Liver (tissue), 3 donors: ENCODE measurements around the gene EPB41L1.

ENCODE experiments used
- ATF3 ChIP-seq: IDR thresholded peaks from 2 replicates; pipeline ENCODE4 v1.6.1; 2016; ENCODE audit warnings: antibody characterized with exemption
- CTCF ChIP-seq: fragments of 150-350 bp; IDR thresholded peaks from 2 replicates; pipeline ENCODE4 v1.5.1; 2017; ENCODE audit warnings: improper control_type of control experiment, low read depth, low read length; ENCODE audit not compliant: missing input control
- EGR1 ChIP-seq, 2 donors: IDR thresholded peaks; 2 replicates each; pipeline ENCODE4 v1.6.1; 2016 to 2018; ENCODE audit warnings: antibody characterized with exemption in 2 of 2, low read depth in 2 of 2
- HNF4A ChIP-seq, 2 donors: conservative IDR thresholded peaks; 2 replicates each; pipeline ENCODE4 v1.6.1; 2016; ENCODE audit warnings: antibody characterized with exemption in 2 of 2, mild to moderate bottlenecking in 2 of 2
- JUND ChIP-seq, 2 donors: IDR thresholded peaks; 2 replicates each; pipeline ENCODE4 v1.6.1; 2016; ENCODE audit warnings: antibody characterized with exemption in 2 of 2
- MAX ChIP-seq: IDR thresholded peaks from 2 replicates; pipeline ENCODE4 v1.6.1; 2016; ENCODE audit warnings: antibody characterized with exemption
- RAD21 ChIP-seq, 2 donors: IDR thresholded peaks; 2 replicates each; pipeline ENCODE4 v1.6.1; 2016; ENCODE audit warnings: antibody characterized with exemption in 2 of 2, mild to moderate bottlenecking in 2 of 2
- REST ChIP-seq: IDR thresholded peaks from 2 replicates; pipeline ENCODE4 v1.6.1; 2016; ENCODE audit warnings: antibody characterized with exemption, mild to moderate bottlenecking
- TAF1 ChIP-seq: conservative IDR thresholded peaks from 2 replicates; pipeline ENCODE4 v1.6.1; 2016; ENCODE audit warnings: antibody characterized with exemption, mild to moderate bottlenecking
- YY1 ChIP-seq: IDR thresholded peaks from 2 replicates; pipeline ENCODE4 v1.6.1; 2016; ENCODE audit warnings: antibody characterized with exemption, mild to moderate bottlenecking
- donor health status: healthy.
- donor health status: healthy.

- no peak for TF ChIP-seq YY1
- no peak for TF ChIP-seq RAD21 (IDR thresholded peaks at IDR 0.05)
- no peak for TF ChIP-seq TAF1
- TF ChIP-seq CTCF = no peak
- TF ChIP-seq EGR1 (IDR thresholded peaks at IDR 0.05; ENCODE audit: low read depth in 2 of 2) = no peak
- no peak for TF ChIP-seq HNF4A (conservative IDR thresholded peaks at IDR 0.05)
- no peak for TF ChIP-seq MAX
- TF ChIP-seq REST = no peak
- no peak for TF ChIP-seq JUND (IDR thresholded peaks at IDR 0.05)
- no peak for TF ChIP-seq ATF3
Observed at GRCh38 chr20:36135821-36136220, 18.7 kb upstream of the EPB41L1 start.
